Testis (tissue), 2 donors: ENCODE measurements around the gene SIX1.

ENCODE experiments used
- CTCF ChIP-seq, 3 experiments: fragments of 450-650 bp in 2 of 3; fragments of 200-600 bp in 1 of 3; sonication (generic) in 1 of 3; IDR thresholded peaks; one replicate each; pipeline ENCODE4 v1.5.1; 2016 to 2019; ENCODE audit warnings: antibody characterized with exemption in 3 of 3, mild to moderate bottlenecking in 2 of 3, moderate library complexity in 1 of 3
- POLR2A ChIP-seq: fragments of 450-650 bp; IDR thresholded peaks from one replicate; pipeline ENCODE4 v1.6.1; 2017; ENCODE audit warnings: antibody characterized with exemption, mild to moderate bottlenecking, moderate library complexity

- TF ChIP-seq CTCF (IDR thresholded peaks at IDR 0.05): no peak
- TF ChIP-seq POLR2A: no peak
These were observed 2.8 kb upstream of the SIX1 start for GRCh38 chr14:60651796-60652673.
